ENCODE measurements around the gene DDI2.
"Not testable (repeated sequence)": the region's sequence is repeated elsewhere in the genome, so short reads cannot be mapped to it uniquely, and the experiment has no call there.

DDI2 gene

GRCh38 chr1:15637826-15638225, 20.6 kb downstream of the DDI2 start:
- no peak for DNase-seq

DNA sequence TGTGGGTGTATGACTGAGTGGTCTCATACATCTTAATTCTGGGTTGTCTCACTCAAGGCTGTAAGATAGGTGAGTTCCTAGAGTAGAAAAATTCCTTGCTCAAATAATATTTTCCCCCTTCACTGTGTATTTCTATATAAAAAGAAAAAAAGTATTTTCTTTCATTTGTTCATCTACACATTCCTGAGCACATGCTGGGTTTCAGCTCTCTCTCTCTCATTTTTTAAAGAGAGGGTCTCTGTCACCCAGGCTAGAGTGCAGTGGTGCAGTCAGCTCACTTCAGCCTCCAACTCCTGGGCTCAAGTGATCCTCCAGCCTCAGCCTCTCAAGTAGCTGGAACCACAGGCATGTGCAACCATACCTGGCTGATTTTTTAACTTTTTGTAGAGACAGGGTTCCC, 22.0 kb downstream of the DDI2 start:
- DNase-seq: no peak

- DNase-seq: no peak
These were observed 22.7 kb downstream of the DDI2 start for GRCh38 chr1:15639931-15640330.

GRCh38 chr1:15640667-15641066, 23.4 kb downstream of the DDI2 start:
- DNase-seq: no peak

- no peak for DNase-seq
These were observed 32.7 kb downstream of the DDI2 start for GRCh38 chr1:15649937-15650336.

GRCh38 chr1:15650433-15650832, 33.2 kb downstream of the DDI2 start:
- no peak for DNase-seq

GRCh38 chr1:15652130-15652529, 34.9 kb downstream of the DDI2 start:
- not testable (repeated sequence) for DNase-seq

DNA sequence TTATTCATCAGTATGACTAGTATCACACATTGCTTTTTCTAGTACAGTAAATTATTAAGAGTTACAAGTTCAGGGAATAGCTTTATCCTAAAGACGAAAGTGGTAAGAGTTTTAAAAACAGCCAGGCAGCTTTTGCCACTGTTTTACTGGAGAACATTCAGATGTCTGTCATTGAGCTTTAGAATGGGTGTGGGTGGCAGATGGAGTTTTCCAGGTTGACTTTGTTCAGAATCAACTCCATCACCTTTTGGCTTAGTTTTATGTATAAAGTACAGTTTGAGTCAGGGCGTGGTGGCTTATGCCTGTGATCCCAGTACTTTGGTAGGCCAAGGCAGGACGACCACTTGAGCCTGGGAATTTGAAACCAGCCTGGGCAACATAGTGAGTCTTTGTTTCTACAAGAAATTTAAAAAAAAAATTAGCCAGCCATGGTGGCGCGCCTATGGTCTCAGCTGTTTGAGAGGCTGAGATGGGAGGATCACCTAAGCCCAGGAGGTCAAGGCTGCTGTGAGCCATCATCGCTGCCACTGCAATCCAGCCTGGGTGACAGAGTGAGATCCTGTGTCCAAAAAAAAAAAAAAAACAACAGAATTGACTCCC, 36.9 kb downstream of the DDI2 start:
- no peak for DNase-seq

- DNase-seq: no peak
These were observed 39.2 kb downstream of the DDI2 start for GRCh38 chr1:15656464-15656863.

DNA sequence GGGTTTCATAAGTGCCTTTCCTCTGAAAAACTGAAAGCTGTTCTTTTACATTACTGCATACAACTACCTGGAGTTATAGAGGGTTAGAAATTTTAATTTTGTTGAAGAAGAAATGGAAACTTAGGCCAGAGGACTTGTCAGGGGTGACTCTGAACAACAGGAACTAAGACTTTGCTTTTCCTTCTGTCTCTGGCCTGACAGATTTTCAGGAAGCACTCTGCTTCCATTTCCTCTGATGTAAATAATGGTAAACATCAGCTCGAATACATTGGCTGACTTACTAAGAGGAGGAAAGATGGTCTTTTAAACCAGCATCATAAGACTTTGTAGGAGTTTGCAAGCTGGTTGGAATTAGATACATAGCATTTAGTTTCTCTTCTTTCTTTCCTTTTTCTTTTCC, 39.8 kb downstream of the DDI2 start:
- DNase-seq: no peak

DNA sequence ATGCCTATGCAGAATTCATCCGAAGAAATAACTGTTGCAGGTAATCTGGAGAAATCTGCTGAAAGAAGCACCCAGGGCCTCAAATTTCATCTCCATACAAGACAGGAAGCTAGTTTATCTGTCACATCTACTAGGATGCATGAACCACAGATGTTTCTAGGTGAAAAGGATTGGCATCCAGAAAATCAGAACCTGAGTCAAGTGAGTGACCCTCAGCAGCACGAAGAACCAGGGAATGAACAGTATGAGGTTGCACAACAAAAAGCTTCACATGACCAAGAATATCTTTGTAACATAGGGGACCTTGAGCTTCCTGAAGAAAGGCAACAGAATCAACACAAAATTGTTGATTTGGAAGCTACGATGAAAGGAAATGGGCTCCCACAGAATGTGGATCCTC, 42.9 kb downstream of the DDI2 start:
- DNase-seq: no peak

- no peak for DNase-seq
These were observed 45.2 kb downstream of the DDI2 start for GRCh38 chr1:15662477-15662876.

DNA sequence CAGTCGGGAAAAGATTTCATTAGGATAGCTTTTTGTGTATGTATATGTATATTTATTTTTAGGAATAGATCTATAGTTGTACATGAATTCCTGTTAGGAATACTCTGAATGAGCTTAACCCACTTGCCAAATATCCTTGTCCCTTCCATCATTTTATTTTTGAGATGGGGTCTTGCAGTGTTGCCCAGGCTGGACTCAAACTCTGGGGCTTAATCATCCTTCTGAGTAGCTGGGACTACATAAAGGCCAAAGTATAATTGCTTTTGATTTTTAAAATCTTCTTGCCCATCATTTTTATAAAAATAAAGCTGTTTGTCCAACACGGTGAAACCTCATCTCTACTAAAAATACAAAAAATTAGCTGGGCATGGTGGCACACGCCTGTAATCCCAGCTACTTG, 46.7 kb downstream of the DDI2 start:
- no peak for DNase-seq

DNA sequence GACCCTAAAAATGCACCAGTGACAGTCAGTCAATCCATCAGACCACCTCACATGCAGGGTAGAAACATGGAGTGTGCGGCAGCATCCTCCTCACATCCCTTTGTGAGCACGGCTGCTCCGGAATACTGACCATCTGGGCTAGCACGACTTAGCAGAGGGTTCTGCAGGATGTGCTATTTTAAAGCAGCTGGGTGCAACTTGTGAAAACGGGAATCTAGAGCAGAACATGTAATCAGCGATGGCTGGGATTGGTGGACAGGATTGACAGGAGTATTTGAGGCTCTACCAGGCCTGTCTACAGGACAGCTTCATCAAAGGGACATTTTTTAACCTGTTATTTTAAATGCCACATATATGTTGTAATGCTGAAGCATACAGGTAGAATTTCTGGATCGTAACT, 50.1 kb downstream of the DDI2 start:
- no peak for DNase-seq

GRCh38 chr1:15668089-15668754, 51.0 kb downstream of the DDI2 start:
- no peak for DNase-seq

- DNase-seq: no peak
These were observed 51.8 kb downstream of the DDI2 start for GRCh38 chr1:15669074-15669473.

- DNase-seq: no peak
These were observed 52.6 kb downstream of the DDI2 start for GRCh38 chr1:15669864-15670263.

DNA sequence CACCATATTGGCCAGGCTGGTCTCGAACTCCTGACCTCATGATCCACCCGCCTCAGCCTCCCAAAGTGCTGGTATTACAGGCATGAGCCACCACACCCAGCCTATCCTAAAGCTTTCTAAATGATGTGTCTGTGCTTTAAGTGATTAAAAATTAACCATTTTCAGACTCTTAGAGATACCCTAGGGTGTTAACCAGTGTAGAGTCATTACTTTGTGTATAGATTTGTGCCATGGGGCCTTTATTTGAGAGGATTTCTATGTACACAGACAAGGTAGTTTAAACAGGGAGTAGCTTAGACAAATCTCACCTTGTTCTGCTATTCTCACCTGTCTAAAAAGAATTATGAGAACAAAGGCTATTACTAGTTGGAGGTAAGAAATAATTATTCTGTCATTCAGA, 54.2 kb downstream of the DDI2 start:
- no peak for DNase-seq

- no peak for DNase-seq
These were observed 57.3 kb downstream of the DDI2 start for GRCh38 chr1:15674386-15675159.

- no peak for DNase-seq
These were observed 58.8 kb downstream of the DDI2 start for GRCh38 chr1:15676010-15676409.

GRCh38 chr1:15676688-15677661, 59.7 kb downstream of the DDI2 start:
- DNase-seq: no peak

- peak; percentile 32 for DNase-seq
These were observed 61.3 kb downstream of the DDI2 start for GRCh38 chr1:15678578-15678977.

DNA sequence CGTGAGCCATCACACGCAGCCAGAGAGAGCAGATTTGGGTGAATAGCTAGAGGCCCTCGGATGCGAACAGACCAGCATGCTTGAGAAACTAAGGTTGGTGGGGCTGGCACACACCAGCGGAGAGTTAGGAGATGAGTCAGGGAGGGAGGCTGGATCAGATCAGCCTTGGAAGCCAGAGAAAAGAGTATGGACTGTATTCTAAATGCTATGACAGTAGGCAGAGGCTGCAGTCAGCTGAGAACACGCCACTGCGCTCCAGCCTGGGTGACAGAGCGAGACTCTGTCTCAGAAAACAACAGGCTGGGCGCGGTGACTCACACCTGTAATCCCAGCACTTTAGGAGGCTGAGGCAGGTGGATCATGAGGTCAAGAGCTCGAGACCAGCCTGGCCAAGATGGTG, 62.9 kb downstream of the DDI2 start:
- peak; percentile 5 for DNase-seq
